ENCODE data around the gene ILF2. TPM values are rescaled to one million over a fixed set of nuclear protein-coding genes. Genes with fewer than 3 reads are reported as not detected.
A peak's percentile ranks its signal among the peaks of the same experiment; 100 is the strongest.
"Not testable (repeated sequence)": the region's sequence is repeated elsewhere in the genome, so short reads cannot be mapped to it uniquely, and the experiment has no call there.

ILF2 gene
- 134 TPM for total RNA-seq

- peak; percentile 99 for DNase-seq
These were observed at the start of gene ILF2 for GRCh38 chr1:153670859-153671627. TSS of gene ILF2 (minus strand) at chr1:153670993. CDS start at chr1:153670922, 71 bp downstream.

- no peak for DNase-seq
These were observed 46.5 kb upstream of the ILF2 start for GRCh38 chr1:153717330-153717729.

- not testable (repeated sequence) for DNase-seq
These were observed 45.4 kb upstream of the ILF2 start for GRCh38 chr1:153716211-153716610.

- no peak for DNase-seq
These were observed 40.2 kb upstream of the ILF2 start for GRCh38 chr1:153711026-153711425.

- no peak for DNase-seq
These were observed 34.7 kb upstream of the ILF2 start for GRCh38 chr1:153705484-153705883.

- no peak for DNase-seq
These were observed 29.0 kb upstream of the ILF2 start for GRCh38 chr1:153699768-153700167.

GRCh38 chr1:153698923-153699714 lies 28.3 kb upstream of the ILF2 start:
- DNase-seq, result no peak

- DNase-seq, result peak; percentile 63
These were observed 27.5 kb upstream of the ILF2 start for GRCh38 chr1:153698020-153698922.

- DNase-seq, result no peak
These were observed 26.6 kb upstream of the ILF2 start for GRCh38 chr1:153697191-153698019.

GRCh38 chr1:153696741-153697140 lies 25.9 kb upstream of the ILF2 start:
- no peak for DNase-seq

GRCh38 chr1:153693466-153693865 lies 22.7 kb upstream of the ILF2 start:
- no peak for DNase-seq

- DNase-seq, result no peak
These were observed 18.0 kb upstream of the ILF2 start for GRCh38 chr1:153688736-153689328.

- DNase-seq, result no peak
These were observed 17.5 kb upstream of the ILF2 start for GRCh38 chr1:153688276-153688675.

GRCh38 chr1:153687346-153688125 lies 16.7 kb upstream of the ILF2 start:
- no peak for DNase-seq

- DNase-seq, result no peak
These were observed 14.9 kb upstream of the ILF2 start for GRCh38 chr1:153685544-153686340.

GRCh38 chr1:153684892-153685291 lies 14.1 kb upstream of the ILF2 start:
- no peak for DNase-seq

- DNase-seq, result no peak
These were observed 13.1 kb upstream of the ILF2 start for GRCh38 chr1:153683854-153684253.

- DNase-seq, result no peak
These were observed 11.9 kb upstream of the ILF2 start for GRCh38 chr1:153682730-153683129.

- DNase-seq, result no peak
These were observed 9.3 kb upstream of the ILF2 start for GRCh38 chr1:153680120-153680403.
